H1 (cell line): Measurements from ENCODE around the gene TMEM117. TPM values are rescaled to one million over a fixed set of nuclear protein-coding genes. Genes with fewer than 3 reads are reported as not detected.

Experiments
- CTCF ChIA-PET: fragments of 300-600 bp; sonication (Branson Sonifier 250); formaldehyde crosslinking; loops from one replicate; lab custom pipeline; 2021; ENCODE audit not compliant: partially characterized antibody; lab: Charles Lee
- POLR2A ChIA-PET: fragments of 300-600 bp; sonication (Branson Sonifier 250); formaldehyde crosslinking; loops from one replicate; lab custom pipeline; 2021; ENCODE audit warnings: inconsistent platforms; ENCODE audit not compliant: partially characterized antibody; lab: Charles Lee
- DNase-seq, 2 experiments: peaks; one replicate each; pipeline versions ENCODE4 v3.0.0 to v3.0.0-alpha.2; 2010 to 2022; ENCODE audit warnings: low spot score in 2 of 2, low read depth in 1 of 2, mixed read lengths in 1 of 2
- FAIRE-seq: peaks from 2 replicates; lab custom pipeline; 2011; peaks lifted over from hg19 to GRCh38; lab: Jason Lieb, UNC
- H2AFZ ChIP-seq: 2 replicates; pipeline ENCODE4 v1.8.1; 2012; ENCODE audit warnings: low read length, inconsistent platforms
- H2AK5ac ChIP-seq: 2 replicates; pipeline ENCODE4 v1.6.1; 2013; ENCODE audit warnings: low read depth, low read length
- H2BK120ac ChIP-seq: replicated peaks from 2 replicates; pipeline ENCODE3; 2013; ENCODE audit warnings: low read depth, low read length, inconsistent platforms
- H2BK12ac ChIP-seq: 2 replicates; pipeline ENCODE4 v1.6.1; 2013; ENCODE audit warnings: low read depth, low read length
- H2BK15ac ChIP-seq: 2 replicates; pipeline ENCODE4 v1.6.1; 2013; ENCODE audit warnings: low read length
- H2BK20ac ChIP-seq: 2 replicates; pipeline ENCODE4 v1.6.1; 2013; ENCODE audit warnings: low read length
- H2BK5ac ChIP-seq: 2 replicates; pipeline ENCODE4 v1.6.1; 2013; ENCODE audit warnings: low read depth, low read length
- H3K14ac ChIP-seq: 2 replicates; pipeline ENCODE4 v1.6.1; 2013; ENCODE audit warnings: inconsistent platforms; ENCODE audit not compliant: insufficient read length
- H3K18ac ChIP-seq: 2 replicates; pipeline ENCODE4 v1.6.1; 2013; ENCODE audit warnings: low read length; ENCODE audit errors: extremely low read depth
- H3K23ac ChIP-seq: 2 replicates; pipeline ENCODE4 v1.6.1; 2013; ENCODE audit warnings: inconsistent platforms; ENCODE audit not compliant: insufficient read length
- H3K23me2 ChIP-seq: 2 replicates; pipeline ENCODE4 v1.6.1; 2013; ENCODE audit warnings: low read depth, low read length
- H3K27ac ChIP-seq: 2 replicates; pipeline ENCODE4 v1.6.1; 2011; ENCODE audit warnings: low read depth, low read length, inconsistent platforms
- H3K27me3 ChIP-seq, 4 experiments: replicated peaks in 1 of 4; 1 replicate in 1 of 4; 2 replicates in 3 of 4; pipeline versions ENCODE4 v1.6.1 to v1.8.1; 2011 to 2013; ENCODE audit warnings: low read length in 3 of 4, mild to moderate bottlenecking in 3 of 4, inconsistent platforms in 2 of 4, mixed read lengths in 2 of 4, moderate library complexity in 1 of 4; ENCODE audit not compliant: control insufficient read depth in 3 of 4, insufficient read depth in 3 of 4; ENCODE audit errors: extremely low read depth in 1 of 4
- H3K36me3 ChIP-seq, 4 experiments: 2 replicates each; pipeline versions ENCODE4 v1.6.1 to v1.8.1; 2011 to 2013; ENCODE audit warnings: mild to moderate bottlenecking in 4 of 4, low read length in 3 of 4, moderate library complexity in 2 of 4, control low read depth in 1 of 4, inconsistent platforms in 1 of 4; ENCODE audit not compliant: insufficient read depth in 4 of 4, control insufficient read depth in 2 of 4
- H3K4ac ChIP-seq: replicated peaks from 2 replicates; pipeline ENCODE3; 2013; ENCODE audit warnings: low read length, low read depth, mixed read lengths, inconsistent platforms; ENCODE audit not compliant: insufficient read length
- H3K4me1 ChIP-seq, 4 experiments: replicated peaks in 1 of 4; 1 replicate in 1 of 4; 2 replicates in 3 of 4; pipeline versions ENCODE4 v1.6.1 to v1.8.1; 2011 to 2013; ENCODE audit warnings: low read length in 3 of 4, inconsistent platforms in 2 of 4, mixed read lengths in 1 of 4; ENCODE audit not compliant: insufficient read depth in 4 of 4, control insufficient read depth in 3 of 4
- H3K4me2 ChIP-seq, 2 experiments: 2 replicates each; pipeline versions ENCODE4 v1.6.1 to v1.8.1; 2011 to 2013; ENCODE audit warnings: low read depth in 2 of 2, low read length in 2 of 2, control low read depth in 1 of 2, inconsistent platforms in 1 of 2, mild to moderate bottlenecking in 1 of 2; ENCODE audit not compliant: insufficient read depth in 1 of 2
- H3K4me3 ChIP-seq, 4 experiments: fragments of 200-600, 300-600 bp in 1 of 4; sonication (generic), shearing (Covaris generic), sonication (Bioruptor Twin) in 1 of 4; 2 replicates each; pipeline versions ENCODE4 v1.5.1 to v1.8.1; 2011 to 2016; ENCODE audit warnings: low read length in 4 of 4, low read depth in 3 of 4, control low read depth in 2 of 4, inconsistent platforms in 2 of 4, mild to moderate bottlenecking in 2 of 4, mixed read lengths in 1 of 4, moderate library complexity in 1 of 4; ENCODE audit not compliant: insufficient read depth in 2 of 4; ENCODE audit errors: extremely low read depth in 1 of 4
- H3K56ac ChIP-seq: replicated peaks from 2 replicates; pipeline ENCODE3; 2013; ENCODE audit warnings: low read depth, mild to moderate bottlenecking, mixed read lengths, low read length, inconsistent platforms; ENCODE audit not compliant: insufficient read length
- H3K79me1 ChIP-seq: 2 replicates; pipeline ENCODE4 v1.6.1; 2013; ENCODE audit warnings: low read depth, low read length, control low read depth
- H3K79me2 ChIP-seq, 2 experiments: 2 replicates each; pipeline versions ENCODE4 v1.6.1 to v1.8.1; 2012 to 2013; ENCODE audit warnings: low read length in 2 of 2, mild to moderate bottlenecking in 2 of 2, inconsistent platforms in 1 of 2; ENCODE audit not compliant: insufficient read depth in 2 of 2, control insufficient read depth in 1 of 2
- H3K9ac ChIP-seq, 4 experiments: replicated peaks in 1 of 4; 1 replicate in 1 of 4; 2 replicates in 3 of 4; pipeline versions ENCODE4 v1.6.1 to v1.8.1; 2011 to 2013; ENCODE audit warnings: low read depth in 3 of 4, low read length in 3 of 4, control low read depth in 2 of 4, mild to moderate bottlenecking in 2 of 4, moderate library complexity in 2 of 4, inconsistent platforms in 1 of 4; ENCODE audit errors: extremely low read depth in 1 of 4
- H3K9me3 ChIP-seq, 2 experiments: 2 replicates each; pipeline versions ENCODE4 v1.6.1 to v1.8.1; 2012 to 2013; ENCODE audit warnings: mild to moderate bottlenecking in 2 of 2, moderate library complexity in 2 of 2, control low read depth in 1 of 2, inconsistent platforms in 1 of 2, low read depth in 1 of 2, low read length in 1 of 2, mixed read lengths in 1 of 2; ENCODE audit not compliant: insufficient read depth in 2 of 2
- H4K20me1 ChIP-seq, 2 experiments: replicated peaks in 1 of 2; 2 replicates each; pipeline versions ENCODE3 to v1.8.1; 2011 to 2013; ENCODE audit warnings: inconsistent platforms in 2 of 2, low read length in 2 of 2, mild to moderate bottlenecking in 1 of 2; ENCODE audit not compliant: insufficient read depth in 2 of 2, control insufficient read depth in 1 of 2
- H4K5ac ChIP-seq: 2 replicates; pipeline ENCODE4 v1.6.1; 2013; ENCODE audit warnings: low read length, low read depth, mixed read lengths, inconsistent platforms; ENCODE audit not compliant: insufficient read length
- H4K8ac ChIP-seq: 2 replicates; pipeline ENCODE4 v1.8.0; 2013; ENCODE audit warnings: mild to moderate bottlenecking, moderate library complexity, low read length, inconsistent platforms; ENCODE audit not compliant: insufficient read depth; ENCODE audit errors: extremely low read depth
- H4K91ac ChIP-seq: replicated peaks from 2 replicates; pipeline ENCODE3; 2013; ENCODE audit warnings: low read length, mixed read lengths, inconsistent platforms; ENCODE audit not compliant: insufficient read length
- CHD2 ChIP-seq: IDR thresholded peaks from 2 replicates; pipeline ENCODE4 v1.6.1; 2012; ENCODE audit warnings: low read length, improper control_type of control experiment
- EZH2 ChIP-seq: fragments of 200-600 bp; sonication (generic); IDR thresholded peaks from 2 replicates; pipeline ENCODE4 v1.7.1; 2012; ENCODE audit warnings: low read depth, mild to moderate bottlenecking, moderate library complexity, low read length, inconsistent platforms; ENCODE audit not compliant: severe bottlenecking
- KDM1A ChIP-seq: fragments of 200-600, 300-600 bp; sonication (generic); IDR thresholded peaks from 2 replicates; pipeline ENCODE4 v1.7.1; 2016; ENCODE audit warnings: mild to moderate bottlenecking, low read length, borderline replicate concordance
- POLR2A ChIP-seq, 2 experiments: IDR thresholded peaks; 1 replicate in 1 of 2; 2 replicates in 1 of 2; pipeline ENCODE4 v1.6.1; 2011; ENCODE audit warnings: low read depth in 2 of 2, low read length in 2 of 2, mild to moderate bottlenecking in 2 of 2; ENCODE audit errors: control extremely low read depth in 1 of 2
- POLR2AphosphoS5 ChIP-seq: IDR thresholded peaks from 2 replicates; pipeline ENCODE4 v1.6.1; 2011; ENCODE audit warnings: low read depth, low read length
- POU5F1 ChIP-seq: IDR thresholded peaks from 2 replicates; pipeline ENCODE4 v1.6.1; 2011; ENCODE audit warnings: low read depth, mild to moderate bottlenecking, low read length, moderate library complexity
- RBBP5 ChIP-seq: IDR thresholded peaks from 2 replicates; pipeline ENCODE4 v1.7.1; 2012; ENCODE audit warnings: low read depth, mild to moderate bottlenecking, inconsistent platforms, low read length, moderate library complexity, borderline replicate concordance
- RXRA ChIP-seq: IDR thresholded peaks from 2 replicates; pipeline ENCODE4 v1.6.1; 2011; ENCODE audit warnings: low read depth, mild to moderate bottlenecking, low read length, moderate library complexity; ENCODE audit not compliant: insufficient read depth
- SAP30 ChIP-seq: fragments of 300-600 bp; sonication (generic); IDR thresholded peaks from 2 replicates; pipeline ENCODE4 v1.7.1; 2012; ENCODE audit warnings: low read length, moderate library complexity, mild to moderate bottlenecking, inconsistent platforms; ENCODE audit not compliant: insufficient read depth, insufficient replicate concordance
- SP2 ChIP-seq: IDR thresholded peaks from 2 replicates; pipeline ENCODE4 v1.6.1; 2012; ENCODE audit warnings: mild to moderate bottlenecking, low read length, inconsistent platforms
- SP4 ChIP-seq: IDR thresholded peaks from 2 replicates; pipeline ENCODE4 v1.6.1; 2012; ENCODE audit warnings: low read length, inconsistent platforms
- SRF ChIP-seq: IDR thresholded peaks from 2 replicates; pipeline ENCODE4 v1.6.1; 2011; ENCODE audit warnings: mild to moderate bottlenecking, low read depth, low read length, moderate library complexity
- TAF1 ChIP-seq: IDR thresholded peaks from 2 replicates; pipeline ENCODE4 v1.6.1; 2011; ENCODE audit warnings: mild to moderate bottlenecking, low read depth, low read length
- TCF12 ChIP-seq: IDR thresholded peaks from 2 replicates; pipeline ENCODE4 v1.6.1; 2011; ENCODE audit warnings: low read depth, mild to moderate bottlenecking, low read length
- YY1 ChIP-seq: IDR thresholded peaks from 2 replicates; pipeline ENCODE4 v1.6.1; 2011; ENCODE audit warnings: low read depth, mild to moderate bottlenecking, low read length
- WGBS, 2 experiments: shearing (Covaris generic) in 1 of 2; methylation state at CpG; one replicate each; pipeline versions ENCODE4 v1.1.6 to v1.1.7; 2013 to 2015; ENCODE audit warnings: low lambda C conversion rate in 2 of 2, mixed read lengths in 2 of 2, inconsistent platforms in 1 of 2, low coverage in 1 of 2, missing lambda C conversion rate in 1 of 2; ENCODE audit not compliant: insufficient replicate concordance in 2 of 2, insufficient coverage in 1 of 2, insufficient read length in 1 of 2; ENCODE audit errors: extremely low coverage in 1 of 2, missing lambda C conversion rate in 1 of 2; 5-methylcytosine and 5-hydroxymethylcytosine counted together
- polyA plus RNA-seq, 7 experiments: library from polyadenylated mRNA; depleted of rRNA in 3 of 7; stranded (reverse) in 5 of 7; unstranded in 2 of 7; fragments of >200 nt in 5 of 7; fragments of 200-250 nt in 2 of 7; gene quantifications; 1 replicate in 5 of 7; 2 replicates in 1 of 7; 4 replicates in 1 of 7; pipeline versions ENCODE4 v1.2.1 to v1.2.3, GENCODE V29; 2011 to 2013; ENCODE audit warnings: missing spikeins in 2 of 7, mixed read lengths in 2 of 7
- total RNA-seq: library from RNA; stranded (reverse); fragmentation: NEBNext Ultra II Directional; extraction: Animal tissue kit (Norgen Biotek cat#: 25700); gene quantifications from 2 replicates; pipeline ENCODE4 v1.2.1, GENCODE V29; 2021

Gene TMEM117
- total and polyA plus RNA-seq, 2 of the 8 experiments (the other 6 are each of a cell fraction or from before 2014, with no cell fraction given): 0.80 to 1.4 TPM

DNA sequence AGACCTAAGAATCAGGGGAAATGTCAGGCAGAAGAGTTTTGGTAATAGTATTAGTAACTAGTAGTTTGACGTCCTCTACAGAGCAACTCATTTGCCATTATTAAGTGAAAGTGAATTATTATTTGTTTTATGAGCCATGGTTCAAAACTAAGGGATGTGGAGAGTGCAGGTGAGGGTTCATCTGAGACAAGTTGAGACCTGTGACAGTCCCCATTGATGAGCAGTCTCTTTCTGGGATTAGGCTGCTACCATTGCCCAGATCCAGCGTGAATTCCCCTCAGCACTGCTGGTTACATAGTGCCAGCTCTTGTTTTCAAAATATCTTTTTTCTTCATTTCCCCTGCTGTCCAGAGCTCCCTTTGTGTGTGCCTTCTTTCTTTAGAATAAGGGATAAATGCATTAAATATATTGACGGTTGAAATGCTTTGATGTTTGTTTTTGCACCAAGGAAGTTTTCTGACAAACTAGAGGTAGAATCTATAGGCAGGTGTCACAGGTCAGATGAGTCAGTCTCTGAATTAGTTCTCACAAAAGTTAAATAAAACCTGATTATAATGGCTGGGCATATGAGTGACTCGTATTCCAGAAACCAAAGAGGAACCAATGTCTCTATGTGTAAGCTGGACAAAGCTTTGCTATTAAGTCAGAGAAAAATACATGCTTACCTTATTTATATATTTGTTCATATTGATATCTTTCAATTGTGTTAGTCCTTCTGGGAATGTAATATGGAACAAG lies 381.4 kb downstream of the TMEM117 start:
- WGBS, 2 experiments: 91% methylated on average over 4 of the region's 4 CpGs; no CpG with 5 or more reads in 1 of the 2 experiments
- H3K23me2 ChIP-seq: no peaks in the 10 kb centered on the region
- CTCF ChIA-PET: no interaction called here
- H3K9ac ChIP-seq: no peak overlapping the region
- no peak overlapping the region for H3K56ac ChIP-seq
- no peak overlapping the region for H3K4me2 ChIP-seq
- no peaks in the 10 kb centered on the region for H3K79me2 ChIP-seq
- POLR2A ChIA-PET: no interaction called here
- no peak overlapping the region for H4K5ac ChIP-seq
- H2BK20ac ChIP-seq: no peak overlapping the region
- no peak for DNase-seq
- no peak overlapping the region for H4K8ac ChIP-seq
- no peaks in the 10 kb centered on the region for H3K27me3 ChIP-seq
- H3K14ac ChIP-seq: no peak overlapping the region
- no peak overlapping the region for H2AFZ ChIP-seq
- H4K20me1 ChIP-seq: no peaks in the 10 kb centered on the region
- H2BK12ac ChIP-seq: no peak overlapping the region
- H2BK15ac ChIP-seq: no peak overlapping the region
- no peak overlapping the region for H3K18ac ChIP-seq
- H3K4me1 ChIP-seq: no peaks in the 10 kb centered on the region
- H3K27ac ChIP-seq: no peak overlapping the region
- no peak overlapping the region for H4K91ac ChIP-seq
- no peak overlapping the region for H2BK5ac ChIP-seq
- no peak overlapping the region for H2BK120ac ChIP-seq
- no peaks in the 10 kb centered on the region for H3K36me3 ChIP-seq
- H3K23ac ChIP-seq: no peak overlapping the region
- no peak for FAIRE-seq
- H3K4me3 ChIP-seq: no peak overlapping the region
- no peaks in the 10 kb centered on the region for H3K9me3 ChIP-seq
- no peak overlapping the region for H2AK5ac ChIP-seq
- no peaks in the 10 kb centered on the region for H3K79me1 ChIP-seq
- H3K4ac ChIP-seq: no peak overlapping the region
- TF ChIP-seq CHD2: no peak
- no peak for TF ChIP-seq EZH2
- no peak for TF ChIP-seq TAF1
- TF ChIP-seq POLR2AphosphoS5: no peak
- no peak for TF ChIP-seq KDM1A
- no peak for TF ChIP-seq RXRA
- no peak for TF ChIP-seq POU5F1
- TF ChIP-seq RBBP5: no peak
- no peak for TF ChIP-seq SRF
- TF ChIP-seq POLR2A (IDR thresholded peaks at IDR 0.05; ENCODE audit: control extremely low read depth in 1 of 2, low read depth in 2 of 2, low read length in 2 of 2): no peak
- TF ChIP-seq YY1: no peak
- no peak for TF ChIP-seq TCF12
- TF ChIP-seq SP2: no peak
- no peak for TF ChIP-seq SAP30
- no peak for TF ChIP-seq SP4
